Upper lobe of right lung (tissue), 1 donor: Measurements from ENCODE around the gene CLCN1. TPM values are rescaled to one million over a fixed set of nuclear protein-coding genes. Genes with fewer than 3 reads are reported as not detected.

Experiments
- ATAC-seq: fragments of 200-7000 bp; cut with Tn5 transposase; one replicate; pipeline ENCODE4 v1.9.1; 2020; ENCODE audit warnings: mild to moderate bottlenecking, moderate library complexity
- DNase-seq: peaks from one replicate; pipeline ENCODE4 v3.0.0-alpha.2; 2020
- H3K27ac ChIP-seq: fragments of 200-600 bp; one replicate; pipeline ENCODE4 v1.8.0; 2022
- H3K27me3 ChIP-seq: fragments of 200-600 bp; one replicate; pipeline ENCODE4 v1.8.0; 2022; ENCODE audit warnings: mild to moderate bottlenecking
- H3K36me3 ChIP-seq: fragments of 200-600 bp; one replicate; pipeline ENCODE4 v1.8.0; 2022
- H3K4me1 ChIP-seq: fragments of 200-600 bp; one replicate; pipeline ENCODE4 v1.8.0; 2022
- H3K4me3 ChIP-seq: fragments of 200-600 bp; one replicate; pipeline ENCODE4 v1.8.0; 2022; ENCODE audit warnings: mild to moderate bottlenecking
- H3K9me3 ChIP-seq: fragments of 200-600 bp; one replicate; pipeline ENCODE4 v1.8.0; 2022
- intact Hi-C: fragments of 100-400 bp; cut with DNase I; formaldehyde crosslinking; loops from one replicate; pipeline ENCODE4 v1.11.0; 2022
- total RNA-seq: library from RNA; stranded (reverse); fragmentation: NEBNext Ultra II Directional; extraction: Animal tissue kit (Norgen Biotek cat#: 25700); gene quantifications from one replicate; pipeline ENCODE4 v1.2.1, GENCODE V29; 2021
- TF ChIP-seq, protein P1 (sequence below): fragments of 200-600 bp; IDR thresholded peaks from one replicate; pipeline ENCODE4 v1.8.0; 2022; ENCODE audit warnings: antibody characterized with exemption
- donor health status: DM: no; HTN: yes; CAD: no; lungs with severe emphysema.

The CLCN1 gene
- total RNA-seq, 1 donor from 2014 or later: not detected

DNA sequence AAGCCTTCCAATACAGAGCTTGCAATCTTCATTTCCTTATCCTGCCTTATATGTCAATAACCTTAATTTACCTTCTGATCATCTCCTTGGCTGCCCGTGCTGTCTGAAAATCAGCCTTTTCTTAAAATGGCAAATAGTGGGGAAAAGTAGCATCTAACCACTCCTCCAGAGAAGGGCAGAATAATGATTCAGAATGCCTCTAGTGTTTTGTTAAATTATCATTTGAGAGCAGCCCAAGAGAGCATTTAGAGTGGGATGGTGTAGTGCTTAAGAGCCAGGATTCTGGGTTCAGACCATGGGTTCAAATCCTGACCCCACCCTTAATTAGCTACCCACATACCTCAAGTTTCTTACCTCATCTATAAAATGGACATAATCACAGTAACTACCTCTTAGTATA, 35.8 kb upstream of the CLCN1 start:
- intact Hi-C loops: no loop called here
- Histone ChIP-seq H3K27me3 (no peaks in the 10 kb centered on the region), H3K9me3 (no peaks in the 10 kb centered on the region), H3K4me3 (no peak overlapping the region), H3K36me3 (no peaks in the 10 kb centered on the region), H3K27ac (peak overlapping the region; percentile 55), H3K4me1 (peaks cover 11% of the 10 kb centered on the region)
- ATAC-seq (no peak), DNase-seq (no peak)
- TF ChIP-seq, protein P1, sequence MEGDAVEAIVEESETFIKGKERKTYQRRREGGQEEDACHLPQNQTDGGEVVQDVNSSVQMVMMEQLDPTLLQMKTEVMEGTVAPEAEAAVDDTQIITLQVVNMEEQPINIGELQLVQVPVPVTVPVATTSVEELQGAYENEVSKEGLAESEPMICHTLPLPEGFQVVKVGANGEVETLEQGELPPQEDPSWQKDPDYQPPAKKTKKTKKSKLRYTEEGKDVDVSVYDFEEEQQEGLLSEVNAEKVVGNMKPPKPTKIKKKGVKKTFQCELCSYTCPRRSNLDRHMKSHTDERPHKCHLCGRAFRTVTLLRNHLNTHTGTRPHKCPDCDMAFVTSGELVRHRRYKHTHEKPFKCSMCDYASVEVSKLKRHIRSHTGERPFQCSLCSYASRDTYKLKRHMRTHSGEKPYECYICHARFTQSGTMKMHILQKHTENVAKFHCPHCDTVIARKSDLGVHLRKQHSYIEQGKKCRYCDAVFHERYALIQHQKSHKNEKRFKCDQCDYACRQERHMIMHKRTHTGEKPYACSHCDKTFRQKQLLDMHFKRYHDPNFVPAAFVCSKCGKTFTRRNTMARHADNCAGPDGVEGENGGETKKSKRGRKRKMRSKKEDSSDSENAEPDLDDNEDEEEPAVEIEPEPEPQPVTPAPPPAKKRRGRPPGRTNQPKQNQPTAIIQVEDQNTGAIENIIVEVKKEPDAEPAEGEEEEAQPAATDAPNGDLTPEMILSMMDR: no peak

DNA sequence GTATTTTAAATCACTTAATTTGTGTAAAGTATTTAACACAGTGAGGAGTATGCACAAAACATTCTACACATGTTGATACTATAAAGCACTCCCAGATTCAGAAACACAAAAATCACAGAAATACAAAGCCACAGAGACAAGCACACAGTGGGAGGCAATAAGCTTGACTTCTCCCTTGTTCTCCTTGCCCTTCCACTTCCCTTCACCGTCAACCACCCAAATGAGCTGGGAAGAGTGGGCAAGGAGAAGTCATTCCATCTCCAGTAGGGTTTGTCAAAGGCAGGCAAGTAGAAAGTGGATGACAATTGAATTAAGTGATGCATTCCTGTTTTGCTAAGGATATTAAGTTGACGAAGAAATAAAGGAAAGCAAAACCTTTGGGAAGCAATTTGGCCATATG, 35.3 kb upstream of the CLCN1 start:
- DNase-seq (no peak), ATAC-seq (no peak)
- TF ChIP-seq, protein P1: no peak
- Histone ChIP-seq H3K36me3 (no peaks in the 10 kb centered on the region), H3K4me3 (no peak overlapping the region), H3K4me1 (peaks cover 11% of the 10 kb centered on the region), H3K27ac (no peak overlapping the region), H3K27me3 (no peaks in the 10 kb centered on the region), H3K9me3 (no peaks in the 10 kb centered on the region)
- intact Hi-C loops: no loop called here

DNA sequence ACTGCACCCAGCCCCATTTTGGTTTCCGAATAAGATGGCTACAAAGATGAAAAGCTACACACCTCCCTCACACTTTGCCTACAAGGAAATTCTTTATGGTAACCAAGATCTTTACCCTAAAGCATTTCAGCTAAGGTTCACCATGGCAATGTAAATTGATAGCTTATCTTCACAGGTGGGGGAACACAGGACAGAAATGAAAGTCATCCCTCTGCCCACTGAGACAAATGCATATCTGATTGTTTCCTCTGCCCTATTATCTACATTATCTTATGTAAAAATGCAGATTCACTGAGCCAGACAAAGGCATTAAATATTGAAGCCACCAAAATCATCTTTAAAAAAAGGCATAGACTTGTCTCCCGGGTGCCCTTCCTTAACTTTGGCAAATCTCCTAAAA, 34.4 kb upstream of the CLCN1 start:
- Histone ChIP-seq H3K27ac (no peak overlapping the region), H3K4me1 (peaks cover 11% of the 10 kb centered on the region), H3K4me3 (no peak overlapping the region), H3K9me3 (no peaks in the 10 kb centered on the region), H3K36me3 (no peaks in the 10 kb centered on the region), H3K27me3 (no peaks in the 10 kb centered on the region)
- TF ChIP-seq, protein P1: no peak
- intact Hi-C loops: no loop called here
- no peak for DNase-seq
- ATAC-seq: no peak

DNA sequence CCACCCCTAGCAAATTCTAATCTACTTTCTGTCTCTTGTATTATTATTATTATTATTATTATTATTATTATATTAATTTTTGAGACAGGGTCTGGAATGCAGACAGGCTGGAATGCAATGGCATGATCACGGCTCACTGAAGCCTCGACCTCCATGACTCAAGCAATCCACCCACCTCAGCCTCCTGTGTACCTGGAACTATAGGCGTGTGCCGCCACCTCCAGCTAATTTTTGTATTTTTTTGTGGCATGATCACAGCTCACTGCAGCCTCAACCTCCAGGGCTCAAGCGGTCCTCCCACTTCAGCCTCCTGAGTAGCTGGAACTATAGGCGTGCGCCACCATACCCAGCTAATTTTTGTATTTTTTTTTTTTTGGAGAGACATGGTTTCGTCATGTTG, 33.8 kb upstream of the CLCN1 start:
- DNase-seq (no peak), ATAC-seq (no peak)
- intact Hi-C loops: no loop called here
- Histone ChIP-seq H3K4me1 (peaks cover 11% of the 10 kb centered on the region), H3K4me3 (no peak overlapping the region), H3K27ac (no peak overlapping the region), H3K9me3 (no peaks in the 10 kb centered on the region), H3K36me3 (no peaks in the 10 kb centered on the region), H3K27me3 (no peaks in the 10 kb centered on the region)
- TF ChIP-seq, protein P1: no peak

DNA sequence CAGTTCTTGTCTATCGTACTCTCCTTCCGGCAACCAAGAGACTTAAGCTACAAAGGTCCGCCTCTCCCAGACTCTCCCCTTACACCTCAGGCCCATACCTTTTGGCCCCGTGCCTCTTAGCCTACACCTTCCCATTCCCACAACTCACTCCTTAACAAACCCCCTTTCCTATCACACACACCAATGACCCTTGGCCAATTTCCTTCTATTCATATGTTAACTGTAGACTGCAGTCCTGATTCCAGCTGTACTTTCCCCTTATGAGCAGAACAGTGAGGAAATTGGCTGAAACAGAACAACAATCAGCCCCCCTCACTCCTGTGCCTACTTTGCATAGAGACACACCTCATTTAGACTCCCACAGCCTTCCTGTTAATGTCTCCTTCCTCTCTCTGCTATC, 32.5 kb upstream of the CLCN1 start:
- Histone ChIP-seq H3K4me3 (no peak overlapping the region), H3K27me3 (no peaks in the 10 kb centered on the region), H3K27ac (no peak overlapping the region), H3K36me3 (no peaks in the 10 kb centered on the region), H3K4me1 (peaks cover 18% of the 10 kb centered on the region), H3K9me3 (no peaks in the 10 kb centered on the region)
- no peak for DNase-seq
- no peak for ATAC-seq
- TF ChIP-seq, protein P1: no peak
- intact Hi-C loops: no loop called here
